ENCODE data around the gene SLCO3A1.

DNA sequence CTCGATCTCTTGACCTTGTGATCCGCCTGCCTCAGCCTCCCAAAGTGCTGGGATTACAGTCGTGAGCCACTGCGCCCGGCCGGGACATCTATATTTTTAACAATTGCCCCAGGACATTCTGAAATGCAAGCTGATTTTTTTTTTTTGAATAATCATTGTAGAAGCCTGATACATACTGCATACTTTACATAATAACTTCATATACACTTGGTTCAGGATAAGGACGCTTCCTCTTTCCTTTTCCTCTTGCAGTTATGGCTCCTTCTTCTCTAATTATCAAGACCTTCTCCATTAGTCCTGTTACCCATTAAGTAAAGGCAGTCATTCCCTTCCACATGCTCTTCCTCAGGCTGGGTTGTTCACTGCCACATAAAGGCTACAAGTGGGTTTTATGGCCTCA, 58.3 kb downstream of the SLCO3A1 start:
- TF ChIP-seq, protein P1, sequence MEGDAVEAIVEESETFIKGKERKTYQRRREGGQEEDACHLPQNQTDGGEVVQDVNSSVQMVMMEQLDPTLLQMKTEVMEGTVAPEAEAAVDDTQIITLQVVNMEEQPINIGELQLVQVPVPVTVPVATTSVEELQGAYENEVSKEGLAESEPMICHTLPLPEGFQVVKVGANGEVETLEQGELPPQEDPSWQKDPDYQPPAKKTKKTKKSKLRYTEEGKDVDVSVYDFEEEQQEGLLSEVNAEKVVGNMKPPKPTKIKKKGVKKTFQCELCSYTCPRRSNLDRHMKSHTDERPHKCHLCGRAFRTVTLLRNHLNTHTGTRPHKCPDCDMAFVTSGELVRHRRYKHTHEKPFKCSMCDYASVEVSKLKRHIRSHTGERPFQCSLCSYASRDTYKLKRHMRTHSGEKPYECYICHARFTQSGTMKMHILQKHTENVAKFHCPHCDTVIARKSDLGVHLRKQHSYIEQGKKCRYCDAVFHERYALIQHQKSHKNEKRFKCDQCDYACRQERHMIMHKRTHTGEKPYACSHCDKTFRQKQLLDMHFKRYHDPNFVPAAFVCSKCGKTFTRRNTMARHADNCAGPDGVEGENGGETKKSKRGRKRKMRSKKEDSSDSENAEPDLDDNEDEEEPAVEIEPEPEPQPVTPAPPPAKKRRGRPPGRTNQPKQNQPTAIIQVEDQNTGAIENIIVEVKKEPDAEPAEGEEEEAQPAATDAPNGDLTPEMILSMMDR (IDR thresholded peaks at IDR 0.05), result no peak
- no peak for TF ChIP-seq POLR2A (IDR thresholded peaks at IDR 0.05)
